Inflammatory macrophage (primary cell): Measurements from ENCODE around the gene PIK3R4.
A peak's percentile ranks its signal among the peaks of the same experiment; 100 is the strongest.

Experiments used
- DNase-seq, 2 donors: peaks; one replicate each; pipeline ENCODE4 v3.0.0-alpha.2; 2020 to 2022

The PIK3R4 gene

GRCh38 chr3:130741946-130742610, 4.6 kb downstream of the PIK3R4 start:
- DNase-seq = no peak

- DNase-seq = no peak
Observed at GRCh38 chr3:130739848-130740247, 6.8 kb downstream of the PIK3R4 start.

GRCh38 chr3:130738241-130738640, 8.4 kb downstream of the PIK3R4 start:
- no peak for DNase-seq

GRCh38 chr3:130737622-130738021, 9.0 kb downstream of the PIK3R4 start:
- DNase-seq = no peak

GRCh38 chr3:130733236-130733875, 13.3 kb downstream of the PIK3R4 start:
- no peak for DNase-seq

GRCh38 chr3:130732501-130732900, 14.1 kb downstream of the PIK3R4 start:
- DNase-seq = no peak

- DNase-seq = no peak
Observed at GRCh38 chr3:130731817-130732216, 14.8 kb downstream of the PIK3R4 start.

GRCh38 chr3:130729154-130729553, 17.5 kb downstream of the PIK3R4 start:
- no peak for DNase-seq

GRCh38 chr3:130728037-130728436, 18.6 kb downstream of the PIK3R4 start:
- no peak for DNase-seq

- DNase-seq = no peak
Observed at GRCh38 chr3:130725746-130726145, 20.9 kb downstream of the PIK3R4 start.

- no peak for DNase-seq
Observed at GRCh38 chr3:130715616-130716015, 31.0 kb downstream of the PIK3R4 start.

- no peak for DNase-seq
Observed at GRCh38 chr3:130712718-130713423, 33.8 kb downstream of the PIK3R4 start.

- DNase-seq = no peak
Observed at GRCh38 chr3:130711565-130712324, 34.9 kb downstream of the PIK3R4 start.

- DNase-seq = no peak
Observed at GRCh38 chr3:130709671-130710070, 37.0 kb downstream of the PIK3R4 start.

- DNase-seq = peak; percentile 60 to 77
Observed at GRCh38 chr3:130707902-130708601, 38.6 kb downstream of the PIK3R4 start.

- no peak for DNase-seq
Observed at GRCh38 chr3:130705501-130705900, 41.1 kb downstream of the PIK3R4 start.

GRCh38 chr3:130702985-130703384, 43.6 kb downstream of the PIK3R4 start:
- no peak for DNase-seq

- no peak for DNase-seq
Observed at GRCh38 chr3:130700541-130700940, 46.1 kb downstream of the PIK3R4 start.

GRCh38 chr3:130699765-130700164, 46.9 kb downstream of the PIK3R4 start:
- DNase-seq = peak; percentile 36 to 67

GRCh38 chr3:130693314-130693713, 53.3 kb downstream of the PIK3R4 start:
- DNase-seq = no peak

GRCh38 chr3:130692455-130692854, 54.2 kb downstream of the PIK3R4 start:
- DNase-seq = no peak

GRCh38 chr3:130688697-130689470, 57.7 kb downstream of the PIK3R4 start:
- DNase-seq = no peak
